Neural crest cell (in vitro differentiated cells): ENCODE results near the gene CDK19. TPM values are rescaled to one million over a fixed set of nuclear protein-coding genes. Genes with fewer than 3 reads are reported as not detected.
"Not testable (repeated sequence)": the region's sequence is repeated elsewhere in the genome, so short reads cannot be mapped to it uniquely, and the experiment has no call there.

Experiments used
- DNase-seq: peaks from one replicate; pipeline ENCODE4 v3.0.0; 2021; ENCODE audit warnings: low read depth, mixed read lengths, low spot score
- H3K27ac Mint-ChIP-seq: one replicate; pipeline ENCODE4 v1.8.0; 2021; ENCODE audit warnings: mild to moderate bottlenecking, mixed read lengths; ENCODE audit not compliant: unreplicated experiment
- H3K27me3 Mint-ChIP-seq: 2 replicates; pipeline ENCODE4 v1.8.0; 2021; ENCODE audit warnings: low read depth, mild to moderate bottlenecking, mixed read lengths
- H3K36me3 Mint-ChIP-seq: 2 replicates; pipeline ENCODE4 v1.8.0; 2021; ENCODE audit warnings: low read depth, mild to moderate bottlenecking, mixed read lengths
- H3K4me1 Mint-ChIP-seq: 2 replicates; pipeline ENCODE4 v1.8.0; 2021; ENCODE audit warnings: mixed read lengths
- H3K4me3 Mint-ChIP-seq: one replicate; pipeline ENCODE4 v1.8.0; 2021; ENCODE audit warnings: mild to moderate bottlenecking, mixed read lengths
- H3K9me3 Mint-ChIP-seq: 2 replicates; pipeline ENCODE4 v1.8.0; 2021; ENCODE audit warnings: mixed read lengths
- total RNA-seq: library from RNA; stranded (reverse); gene quantifications from 2 replicates; pipeline ENCODE4 v1.2.1, GENCODE V29; 2021
- TF ChIP-seq, protein P1 (sequence below): fragments of 200-600 bp; sonication (generic); conservative IDR thresholded peaks from 2 replicates; pipeline ENCODE4 v1.5.0; 2021; ENCODE audit warnings: antibody characterized with exemption, mild to moderate bottlenecking

The CDK19 gene
- total RNA-seq, 1 donor from 2014 or later = 24.4 TPM

DNA sequence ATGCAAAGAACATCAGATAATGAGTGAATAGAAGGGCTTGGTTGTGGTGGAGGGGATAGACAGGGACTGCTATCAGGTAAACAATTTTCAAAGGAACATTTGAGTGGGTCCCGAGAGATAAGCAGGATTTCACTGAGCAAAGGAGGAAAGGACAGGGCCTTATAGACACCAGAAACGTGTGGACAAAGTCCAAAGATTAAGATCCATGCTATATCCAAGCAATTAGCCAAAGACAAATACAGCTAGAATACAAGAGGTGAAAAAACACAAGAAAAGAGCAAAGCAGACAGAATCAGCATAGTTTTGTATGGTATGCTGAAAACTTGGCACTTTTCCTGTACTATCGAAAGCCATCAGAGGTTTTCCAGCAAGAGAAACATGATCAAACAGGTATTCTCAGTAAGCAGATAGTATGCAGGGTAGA lies 59.8 kb downstream of the CDK19 start:
- no peaks in the 10 kb centered on the region for H3K27me3 Mint-ChIP-seq
- no peak for DNase-seq
- peak overlapping the region; percentile 0 for H3K27ac Mint-ChIP-seq
- no peaks in the 10 kb centered on the region for H3K9me3 Mint-ChIP-seq
- no peak overlapping the region for H3K4me3 Mint-ChIP-seq
- TF ChIP-seq, protein P1, sequence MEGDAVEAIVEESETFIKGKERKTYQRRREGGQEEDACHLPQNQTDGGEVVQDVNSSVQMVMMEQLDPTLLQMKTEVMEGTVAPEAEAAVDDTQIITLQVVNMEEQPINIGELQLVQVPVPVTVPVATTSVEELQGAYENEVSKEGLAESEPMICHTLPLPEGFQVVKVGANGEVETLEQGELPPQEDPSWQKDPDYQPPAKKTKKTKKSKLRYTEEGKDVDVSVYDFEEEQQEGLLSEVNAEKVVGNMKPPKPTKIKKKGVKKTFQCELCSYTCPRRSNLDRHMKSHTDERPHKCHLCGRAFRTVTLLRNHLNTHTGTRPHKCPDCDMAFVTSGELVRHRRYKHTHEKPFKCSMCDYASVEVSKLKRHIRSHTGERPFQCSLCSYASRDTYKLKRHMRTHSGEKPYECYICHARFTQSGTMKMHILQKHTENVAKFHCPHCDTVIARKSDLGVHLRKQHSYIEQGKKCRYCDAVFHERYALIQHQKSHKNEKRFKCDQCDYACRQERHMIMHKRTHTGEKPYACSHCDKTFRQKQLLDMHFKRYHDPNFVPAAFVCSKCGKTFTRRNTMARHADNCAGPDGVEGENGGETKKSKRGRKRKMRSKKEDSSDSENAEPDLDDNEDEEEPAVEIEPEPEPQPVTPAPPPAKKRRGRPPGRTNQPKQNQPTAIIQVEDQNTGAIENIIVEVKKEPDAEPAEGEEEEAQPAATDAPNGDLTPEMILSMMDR = no peak
- no peaks in the 10 kb centered on the region for H3K4me1 Mint-ChIP-seq
- H3K36me3 Mint-ChIP-seq = no peaks in the 10 kb centered on the region

DNA sequence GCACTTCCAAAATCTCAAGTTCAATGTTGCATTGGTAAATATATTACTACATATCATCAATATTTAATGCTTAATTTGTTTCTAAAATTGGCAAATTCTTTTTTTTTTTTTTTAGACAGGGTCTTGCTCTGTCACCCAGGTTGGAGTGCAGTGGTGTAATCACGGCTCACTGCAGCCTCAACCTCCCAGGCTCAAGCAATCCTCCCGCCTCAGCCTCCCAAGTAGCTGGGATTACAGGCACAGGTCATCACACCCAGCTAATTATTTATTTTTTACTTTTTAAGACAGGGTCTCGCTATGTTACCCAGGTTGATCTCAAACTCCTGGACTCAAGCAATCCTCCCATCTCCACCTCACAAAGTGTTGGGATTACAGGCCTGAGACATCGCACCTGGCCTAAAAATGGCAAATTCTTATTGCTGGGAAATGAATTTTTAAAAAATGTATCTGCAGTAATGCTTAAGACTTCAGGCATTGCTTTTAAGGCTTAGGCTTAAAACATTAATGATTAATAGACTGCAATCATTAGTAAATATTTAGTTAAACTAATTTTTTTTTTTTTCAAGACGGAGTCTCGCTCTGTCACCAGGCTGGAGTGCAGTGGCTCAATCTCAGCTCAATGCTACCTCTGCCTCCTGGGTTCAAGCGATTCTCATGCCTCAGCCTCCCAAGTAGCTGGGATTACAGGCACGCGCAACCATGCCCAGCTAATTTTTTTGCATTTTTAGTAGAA lies 61.2 kb downstream of the CDK19 start:
- not testable (repeated sequence) for H3K27me3 Mint-ChIP-seq, DNase-seq, H3K4me3 Mint-ChIP-seq, H3K27ac Mint-ChIP-seq, H3K36me3 Mint-ChIP-seq, H3K9me3 Mint-ChIP-seq, H3K4me1 Mint-ChIP-seq

DNA sequence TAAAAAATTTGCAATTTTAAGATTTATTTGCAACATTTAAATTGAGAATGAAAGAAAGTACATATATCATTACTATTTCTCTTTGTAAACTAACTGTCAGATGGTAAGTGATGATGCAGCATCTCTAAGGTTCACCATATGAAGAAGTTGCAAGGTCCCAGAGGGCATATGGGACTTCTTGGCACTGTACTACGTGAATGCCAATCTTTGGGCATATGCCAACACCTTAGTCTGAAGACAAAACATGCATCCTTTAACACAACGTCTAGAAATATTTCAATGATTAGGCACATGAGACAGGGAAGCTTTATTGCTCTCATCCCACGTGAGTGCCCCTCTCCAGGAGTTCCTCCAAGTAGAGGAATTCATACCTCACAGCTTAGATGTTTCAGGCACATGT lies 66.8 kb downstream of the CDK19 start:
- Mint-ChIP-seq H3K27ac (no peak overlapping the region), H3K36me3 (no peaks in the 10 kb centered on the region), H3K4me1 (no peaks in the 10 kb centered on the region), H3K9me3 (no peaks in the 10 kb centered on the region), H3K27me3 (no peaks in the 10 kb centered on the region), H3K4me3 (no peak overlapping the region)
- no peak for DNase-seq
- TF ChIP-seq, protein P1 = no peak

DNA sequence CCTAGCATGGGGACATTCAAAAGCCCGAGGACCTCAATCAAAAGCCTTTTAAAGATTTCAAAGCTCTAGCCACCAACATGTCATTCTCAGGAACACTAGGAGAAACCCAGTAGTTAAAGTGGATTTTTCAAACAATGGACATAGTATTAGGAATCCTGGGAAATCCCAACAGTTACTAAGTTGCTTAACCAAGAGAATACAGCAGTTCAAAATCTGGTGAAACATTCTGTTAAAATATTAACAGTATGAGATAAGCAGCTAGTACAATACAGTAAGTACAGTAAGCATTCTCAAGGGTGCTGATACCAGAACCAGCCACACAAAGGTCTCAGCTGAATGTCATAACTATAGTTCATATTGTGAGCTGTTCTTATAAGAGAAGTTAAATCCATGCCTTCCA lies 68.6 kb downstream of the CDK19 start:
- no peak for DNase-seq

DNA sequence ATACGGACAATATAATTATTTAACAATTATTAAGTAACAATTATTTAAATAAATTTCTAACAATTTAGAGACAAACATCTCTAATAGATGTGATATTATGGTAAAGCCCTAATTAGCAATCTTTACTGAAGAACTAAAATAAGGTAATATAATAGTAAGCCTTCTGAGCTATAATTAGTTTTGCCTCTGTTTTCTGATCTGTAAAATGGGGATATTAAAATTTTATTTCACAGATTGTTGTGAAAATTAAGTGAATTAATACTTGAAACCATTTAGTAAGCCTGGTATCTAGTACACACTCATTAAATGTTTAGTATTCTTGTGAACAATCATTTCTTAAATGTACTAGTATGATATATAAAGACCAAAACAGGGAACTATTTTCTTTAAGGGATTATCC lies 70.3 kb downstream of the CDK19 start:
- Mint-ChIP-seq H3K27me3 (no peaks in the 10 kb centered on the region), H3K9me3 (peaks cover 20% of the 10 kb centered on the region), H3K27ac (no peak overlapping the region), H3K4me3 (no peak overlapping the region), H3K36me3 (peaks cover 30% of the 10 kb centered on the region), H3K4me1 (no peaks in the 10 kb centered on the region)
- DNase-seq = no peak
- TF ChIP-seq, protein P1 = no peak

More for the DNA sequence above, 68.6 kb downstream of the CDK19 start:
- Mint-ChIP-seq H3K27me3 (no peaks in the 10 kb centered on the region), H3K4me3 (no peak overlapping the region), H3K27ac (no peak overlapping the region), H3K36me3 (peaks cover 16% of the 10 kb centered on the region), H3K4me1 (no peaks in the 10 kb centered on the region), H3K9me3 (peaks cover 8% of the 10 kb centered on the region)
- TF ChIP-seq, protein P1 = no peak

DNA sequence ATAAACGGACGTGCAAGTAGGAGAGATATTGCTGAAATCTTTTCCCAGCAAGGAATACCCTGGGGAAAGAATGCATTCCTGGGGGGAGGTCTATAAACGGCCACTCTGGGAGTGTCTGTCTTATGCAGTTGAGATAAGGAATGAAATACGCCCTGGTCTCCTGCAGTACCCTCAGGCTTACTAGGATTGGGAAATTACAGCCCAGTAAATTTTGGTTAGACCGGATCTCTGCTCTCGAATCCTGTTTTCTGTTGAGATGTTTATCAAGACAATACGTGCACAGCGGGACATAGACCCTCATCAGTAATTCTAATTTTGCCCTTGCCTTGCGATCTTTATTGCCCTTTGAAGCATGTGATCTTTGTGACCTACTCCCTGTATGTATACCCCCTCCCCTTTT lies 72.7 kb downstream of the CDK19 start:
- H3K27ac Mint-ChIP-seq, H3K27me3 Mint-ChIP-seq, DNase-seq, H3K4me3 Mint-ChIP-seq, H3K4me1 Mint-ChIP-seq: not testable (repeated sequence)
- peaks cover 20% of the 10 kb centered on the region for H3K9me3 Mint-ChIP-seq
- peaks cover 31% of the 10 kb centered on the region for H3K36me3 Mint-ChIP-seq
